Loucy (cell line): ENCODE results near the gene PUM1.

Experiments
- H2AFZ ChIP-seq: fragments of 200-600 bp; sonication (generic); 2 replicates; pipeline ENCODE4 v1.6.0; 2016; ENCODE audit warnings: antibody characterized with exemption, mild to moderate bottlenecking, low read length, moderate library complexity
- H3F3A ChIP-seq: fragments of 200-600 bp; 2 replicates; pipeline ENCODE4 v1.6.0; 2016; ENCODE audit warnings: antibody characterized with exemption, low read depth, mild to moderate bottlenecking
- H3K27me3 ChIP-seq: fragments of 200-600 bp; sonication (generic); 2 replicates; pipeline ENCODE4 v1.6.1; 2014; ENCODE audit warnings: low read length, mild to moderate bottlenecking; ENCODE audit not compliant: insufficient read depth, poor library complexity, severe bottlenecking
- H3K36me3 ChIP-seq: fragments of 200-600 bp; sonication (generic); 2 replicates; pipeline ENCODE4 v1.6.1; 2016; ENCODE audit warnings: low read length; ENCODE audit not compliant: insufficient read depth
- H3K4me1 ChIP-seq: fragments of 200-600 bp; sonication (generic); 2 replicates; pipeline ENCODE4 v1.5.1; 2014; ENCODE audit warnings: low read length, mild to moderate bottlenecking; ENCODE audit not compliant: insufficient read depth, poor library complexity, severe bottlenecking
- H3K4me2 ChIP-seq: fragments of 200-600 bp; sonication (generic); 2 replicates; pipeline ENCODE4 v1.6.0; 2014; ENCODE audit warnings: antibody characterized with exemption, low read length, low read depth, mild to moderate bottlenecking; ENCODE audit not compliant: poor library complexity, severe bottlenecking
- H3K4me3 ChIP-seq: fragments of 200-600 bp; sonication (generic); 2 replicates; pipeline ENCODE4 v1.5.1; 2014; ENCODE audit warnings: low read length, mild to moderate bottlenecking, mixed read lengths; ENCODE audit not compliant: poor library complexity, severe bottlenecking
- H3K79me2 ChIP-seq: fragments of 200-600 bp; sonication (generic); 2 replicates; pipeline ENCODE4 v1.6.1; 2014; ENCODE audit warnings: low read length; ENCODE audit not compliant: insufficient read depth
- H3K9ac ChIP-seq: fragments of 200-600 bp; sonication (generic); 2 replicates; pipeline ENCODE4 v1.6.0; 2014; ENCODE audit warnings: mild to moderate bottlenecking, low read depth, low read length, moderate library complexity; ENCODE audit not compliant: poor library complexity, severe bottlenecking
- H3K9me2 ChIP-seq: fragments of 200-600 bp; sonication (generic); replicated peaks from 2 replicates; pipeline ENCODE4 v1.6.1; 2016; ENCODE audit warnings: low read depth, low read length, mixed read lengths
- H3K9me3 ChIP-seq: fragments of 200-600 bp; sonication (generic); 2 replicates; pipeline ENCODE4 v1.6.1; 2014; ENCODE audit warnings: mild to moderate bottlenecking, antibody characterized with exemption, low read length, low read depth; ENCODE audit not compliant: insufficient read depth
- H4K20me1 ChIP-seq: fragments of 200-600 bp; sonication (generic); 2 replicates; pipeline ENCODE4 v1.6.0; 2014; ENCODE audit warnings: antibody characterized with exemption, low read length, mild to moderate bottlenecking; ENCODE audit not compliant: insufficient read depth, poor library complexity, severe bottlenecking
- EZH2phosphoT487 ChIP-seq: fragments of 200-600 bp; IDR thresholded peaks from 2 replicates; pipeline ENCODE4 v1.6.1; 2018; ENCODE audit warnings: antibody characterized with exemption, mild to moderate bottlenecking, moderate library complexity, borderline replicate concordance
- TF ChIP-seq, protein P1 (sequence below): fragments of 200-600 bp; sonication (generic); conservative IDR thresholded peaks from 2 replicates; pipeline ENCODE4 v1.5.1; 2014; ENCODE audit warnings: mild to moderate bottlenecking, antibody characterized with exemption, low read length

Gene PUM1

DNA sequence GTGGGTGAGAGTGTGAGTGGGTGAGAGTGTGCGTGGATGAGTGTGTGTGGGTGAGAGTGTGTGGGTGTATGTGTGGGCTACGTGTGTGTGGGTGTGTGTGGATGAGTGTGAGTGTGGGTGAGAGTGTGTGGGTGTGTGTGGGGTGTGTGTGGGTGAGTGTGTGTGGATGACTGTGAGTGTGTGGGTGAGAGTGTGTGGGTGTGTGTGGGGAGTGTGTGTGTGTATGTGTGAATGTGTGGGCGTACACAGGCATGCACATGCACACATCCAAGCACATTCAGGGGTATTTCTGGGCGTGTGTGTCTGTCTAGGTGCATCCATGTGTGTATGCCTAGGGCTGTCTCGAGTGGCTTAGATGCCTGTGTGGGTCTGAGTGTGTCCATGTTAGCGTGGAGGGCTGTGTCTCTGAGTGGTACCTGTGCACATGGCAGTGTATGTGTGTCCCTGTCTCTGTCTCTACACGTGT is 171.0 kb downstream of the PUM1 start:
- H3K9me2 ChIP-seq: no peaks in the 10 kb centered on the region
- no peaks in the 10 kb centered on the region for H3F3A ChIP-seq
- no peak for TF ChIP-seq EZH2phosphoT487
- TF ChIP-seq, protein P1, sequence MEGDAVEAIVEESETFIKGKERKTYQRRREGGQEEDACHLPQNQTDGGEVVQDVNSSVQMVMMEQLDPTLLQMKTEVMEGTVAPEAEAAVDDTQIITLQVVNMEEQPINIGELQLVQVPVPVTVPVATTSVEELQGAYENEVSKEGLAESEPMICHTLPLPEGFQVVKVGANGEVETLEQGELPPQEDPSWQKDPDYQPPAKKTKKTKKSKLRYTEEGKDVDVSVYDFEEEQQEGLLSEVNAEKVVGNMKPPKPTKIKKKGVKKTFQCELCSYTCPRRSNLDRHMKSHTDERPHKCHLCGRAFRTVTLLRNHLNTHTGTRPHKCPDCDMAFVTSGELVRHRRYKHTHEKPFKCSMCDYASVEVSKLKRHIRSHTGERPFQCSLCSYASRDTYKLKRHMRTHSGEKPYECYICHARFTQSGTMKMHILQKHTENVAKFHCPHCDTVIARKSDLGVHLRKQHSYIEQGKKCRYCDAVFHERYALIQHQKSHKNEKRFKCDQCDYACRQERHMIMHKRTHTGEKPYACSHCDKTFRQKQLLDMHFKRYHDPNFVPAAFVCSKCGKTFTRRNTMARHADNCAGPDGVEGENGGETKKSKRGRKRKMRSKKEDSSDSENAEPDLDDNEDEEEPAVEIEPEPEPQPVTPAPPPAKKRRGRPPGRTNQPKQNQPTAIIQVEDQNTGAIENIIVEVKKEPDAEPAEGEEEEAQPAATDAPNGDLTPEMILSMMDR: no peak
- H3K9ac ChIP-seq: no peak overlapping the region
- no peak overlapping the region for H3K4me3 ChIP-seq
- H3K27me3 ChIP-seq: peaks cover 7% of the 10 kb centered on the region
- H3K9me3 ChIP-seq: no peaks in the 10 kb centered on the region
- H2AFZ ChIP-seq: no peak overlapping the region
- H3K79me2 ChIP-seq: no peaks in the 10 kb centered on the region
- H3K4me2 ChIP-seq: no peak overlapping the region
- H3K36me3 ChIP-seq: no peaks in the 10 kb centered on the region
- H4K20me1 ChIP-seq: no peaks in the 10 kb centered on the region
- no peaks in the 10 kb centered on the region for H3K4me1 ChIP-seq

DNA sequence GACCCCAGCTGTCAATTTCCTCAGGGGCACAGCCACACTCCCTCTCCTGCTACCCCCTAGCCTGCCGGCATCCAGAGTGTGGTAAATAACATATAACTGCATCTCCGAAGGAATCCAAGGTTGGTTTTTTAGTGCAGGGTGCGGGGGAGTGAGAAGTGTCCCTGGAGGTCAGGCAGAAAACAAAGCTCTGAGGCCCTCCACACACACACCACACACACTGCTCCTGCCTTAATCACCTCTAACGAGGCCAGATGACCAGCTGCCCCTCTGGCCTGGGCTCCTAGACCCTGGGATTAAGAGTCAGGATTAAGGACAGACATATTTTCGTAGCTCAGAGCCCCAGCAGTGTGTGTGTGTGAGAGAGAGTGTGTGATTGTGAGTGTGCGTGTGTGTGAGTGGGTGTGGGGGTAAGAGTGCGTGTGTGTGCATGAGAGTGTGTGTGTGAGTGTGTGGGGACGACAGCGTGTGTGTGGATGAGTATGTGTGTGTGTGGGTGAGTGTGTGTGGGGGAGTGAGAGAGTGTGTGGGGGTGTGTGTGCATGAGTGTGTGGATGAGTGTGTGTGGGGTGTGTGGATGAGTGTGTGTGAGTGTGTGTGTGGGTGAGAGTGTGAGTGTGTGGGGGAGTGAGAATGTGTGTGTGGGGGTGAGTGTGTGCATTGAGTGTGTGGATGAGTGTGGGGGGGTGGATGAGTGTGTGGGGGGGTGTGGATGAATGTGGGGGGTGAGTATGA is 171.6 kb downstream of the PUM1 start:
- Histone ChIP-seq H3K79me2 (no peaks in the 10 kb centered on the region), H2AFZ (no peak overlapping the region), H3F3A (no peaks in the 10 kb centered on the region), H3K9ac (no peak overlapping the region), H3K4me3 (no peak overlapping the region), H3K4me2 (no peak overlapping the region), H3K36me3 (no peaks in the 10 kb centered on the region), H3K9me3 (no peaks in the 10 kb centered on the region), H3K27me3 (peaks cover 7% of the 10 kb centered on the region), H4K20me1 (no peaks in the 10 kb centered on the region), H3K9me2 (no peaks in the 10 kb centered on the region), H3K4me1 (no peaks in the 10 kb centered on the region)
- TF ChIP-seq, protein P1: no peak

DNA sequence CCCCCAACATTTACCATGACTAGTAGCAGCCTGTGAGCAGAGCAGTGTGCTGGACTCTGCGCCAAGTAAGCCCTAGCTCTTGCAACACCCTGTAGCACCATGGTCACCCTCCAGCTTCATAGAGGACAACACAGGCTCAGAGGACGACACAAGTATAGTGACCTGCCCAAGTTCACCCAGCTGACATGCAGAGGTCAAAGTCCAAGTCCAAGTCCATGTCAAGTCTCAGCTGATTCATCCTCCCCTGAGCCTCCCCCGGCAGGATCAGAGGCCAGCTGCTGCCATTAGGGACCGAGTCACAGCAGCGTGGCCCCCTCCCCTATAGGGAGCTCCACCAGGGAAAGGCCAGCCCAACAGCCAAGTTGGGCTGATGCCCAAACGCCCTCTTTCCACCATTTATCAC is 172.8 kb downstream of the PUM1 start:
- Histone ChIP-seq H3F3A (no peaks in the 10 kb centered on the region), H3K4me2 (no peak overlapping the region), H3K9me3 (no peaks in the 10 kb centered on the region), H3K27me3 (peaks cover 7% of the 10 kb centered on the region), H4K20me1 (no peaks in the 10 kb centered on the region), H3K36me3 (no peaks in the 10 kb centered on the region), H3K4me3 (no peak overlapping the region), H3K9me2 (no peaks in the 10 kb centered on the region), H3K79me2 (no peaks in the 10 kb centered on the region), H3K9ac (no peak overlapping the region), H3K4me1 (no peaks in the 10 kb centered on the region), H2AFZ (no peak overlapping the region)
- TF ChIP-seq, protein P1: no peak
- no peak for TF ChIP-seq EZH2phosphoT487
